K562 (cell line): ENCODE data around the gene ARF1. TPM values are rescaled to one million over a fixed set of nuclear protein-coding genes. Genes with fewer than 3 reads are reported as not detected.

Experiments
- ATAC-seq: fragments of 200-7000 bp; cut with Tn5 transposase; 3 replicates; pipeline ENCODE4 v1.9.1; 2020; ENCODE audit warnings: moderate library complexity
- BruUV-seq: library from RNA; stranded (reverse); fragments of 400-500 nt; replicated peaks from 2 replicates; lab custom pipeline; 2021; lab: Mats Ljungman, UMichigan
- CTCF ChIA-PET: fragments of 300-600 bp; formaldehyde crosslinking; extraction: SDS; loops from one replicate; lab custom pipeline; 2021; ENCODE audit warnings: low intra/inter-chr PET ratio; lab: Yijun Ruan, JAX
- POLR2A ChIA-PET: fragments of 300-600, 350-650 bp; sonication (Branson Sonifier 250); formaldehyde crosslinking; extraction: SDS; loops from one replicate; lab custom pipeline; 2021; ENCODE audit warnings: antibody characterized with exemption, inconsistent platforms; lab: Yijun Ruan, JAX
- DNase-seq, 4 experiments: peaks; one replicate each; pipeline versions ENCODE4 v3.0.0 to v3.0.0-alpha.2; 2011 to 2018; ENCODE audit warnings: low spot score in 3 of 4, mixed read lengths in 3 of 4; ENCODE audit errors: extremely low read depth in 1 of 4
- FAIRE-seq: peaks from 2 replicates; lab custom pipeline; 2011; peaks lifted over from hg19 to GRCh38; lab: Jason Lieb, UNC
- H2AFZ ChIP-seq: 2 replicates; pipeline ENCODE4 v1.6.0; 2011; ENCODE audit warnings: low read depth, low read length, control low read depth, inconsistent platforms
- H3K27ac ChIP-seq: fragments of 200-600 bp; 3 replicates; pipeline ENCODE4 v1.8.0; 2011; ENCODE audit warnings: low read depth, mild to moderate bottlenecking, control low read depth, inconsistent platforms, low read length, moderate library complexity, mixed read lengths; ENCODE audit errors: extremely low read depth
- H3K27me3 ChIP-seq, 2 experiments: fragments of 300-600 bp in 1 of 2; 2 replicates in 1 of 2; 3 replicates in 1 of 2; pipeline versions ENCODE4 v1.6.0 to v1.8.0; 2011; ENCODE audit warnings: inconsistent platforms in 2 of 2, low read length in 2 of 2, mild to moderate bottlenecking in 1 of 2, mixed read lengths in 1 of 2, moderate library complexity in 1 of 2; ENCODE audit not compliant: control insufficient read depth in 2 of 2, insufficient read depth in 2 of 2
- H3K36me3 ChIP-seq: fragments of 300-600 bp; 3 replicates; pipeline ENCODE4 v1.8.0; 2011; ENCODE audit warnings: mild to moderate bottlenecking, low read length, inconsistent platforms; ENCODE audit not compliant: control insufficient read depth, insufficient read depth
- H3K4me1 ChIP-seq, 2 experiments: fragments of 200-600 bp in 1 of 2; replicated peaks in 1 of 2; 2 replicates in 1 of 2; 3 replicates in 1 of 2; pipeline versions ENCODE4 v1.5.1 to v1.8.0; 2011; ENCODE audit warnings: inconsistent platforms in 2 of 2, low read length in 2 of 2, mild to moderate bottlenecking in 1 of 2, mixed read lengths in 1 of 2, moderate library complexity in 1 of 2; ENCODE audit not compliant: control insufficient read depth in 2 of 2, insufficient read depth in 2 of 2
- H3K4me2 ChIP-seq: 2 replicates; pipeline ENCODE4 v1.6.1; 2011; ENCODE audit warnings: low read length, control low read depth, inconsistent platforms, mixed read lengths; ENCODE audit not compliant: insufficient read depth
- H3K4me3 ChIP-seq: fragments of 200-600 bp; sonication (generic), shearing (Covaris generic); 2 replicates; pipeline ENCODE4 v1.5.1; 2016; ENCODE audit warnings: control low read depth, inconsistent platforms
- H3K79me2 ChIP-seq: fragments of 200-600 bp; 3 replicates; pipeline ENCODE4 v1.8.0; 2011; ENCODE audit warnings: low read length, inconsistent platforms; ENCODE audit not compliant: control insufficient read depth, insufficient read depth
- H3K9ac ChIP-seq, 2 experiments: 2 replicates each; pipeline versions ENCODE4 v1.6.0 to v1.6.1; 2011; ENCODE audit warnings: low read depth in 2 of 2, low read length in 2 of 2, control low read depth in 1 of 2, inconsistent platforms in 1 of 2, mild to moderate bottlenecking in 1 of 2, mixed read lengths in 1 of 2; ENCODE audit not compliant: insufficient read depth in 1 of 2
- H3K9me1 ChIP-seq: one replicate; pipeline ENCODE4 v1.6.0; 2011; ENCODE audit warnings: inconsistent platforms, mild to moderate bottlenecking, low read length, moderate library complexity; ENCODE audit not compliant: control insufficient read depth, insufficient read depth
- H3K9me3 ChIP-seq: replicated peaks from 2 replicates; pipeline ENCODE4 v1.5.1; 2011; ENCODE audit warnings: low read depth, low read length, inconsistent platforms; ENCODE audit not compliant: control insufficient read depth, insufficient read depth
- H4K20me1 ChIP-seq: replicated peaks from 2 replicates; pipeline ENCODE4 v1.6.1; 2011; ENCODE audit warnings: low read length, inconsistent platforms, mixed read lengths; ENCODE audit not compliant: control insufficient read depth, insufficient read depth
- CEBPB ChIP-seq: fragments of 450-650 bp; IDR thresholded peaks from 2 replicates; pipeline ENCODE4 v1.6.1; 2016; ENCODE audit warnings: missing genetic modification characterization, missing compliant biosample characterization
- CREB1 ChIP-seq, 2 experiments: sonication (generic) in 1 of 2; formaldehyde crosslinking in 1 of 2; IDR thresholded peaks; 2 replicates each; pipeline versions ENCODE4 v1.6.1 to v1.8.0; 2012 to 2022; ENCODE audit warnings: inconsistent platforms in 1 of 2, mild to moderate bottlenecking in 1 of 2, missing genetic modification reagents in 1 of 2, moderate library complexity in 1 of 2
- EHMT2 ChIP-seq: fragments of 450-650 bp; IDR thresholded peaks from 2 replicates; pipeline ENCODE4 v1.6.1; 2018; ENCODE audit warnings: antibody characterized with exemption
- ELF4 ChIP-seq: fragments of 450-650 bp; formaldehyde crosslinking; IDR thresholded peaks from 2 replicates; pipeline ENCODE4 v1.4.0; 2022; ENCODE audit warnings: missing genetic modification characterization
- SMAD2 ChIP-seq: fragments of 150-350 bp; IDR thresholded peaks from 2 replicates; pipeline ENCODE4 v1.6.1; 2014; ENCODE audit warnings: low read depth, mild to moderate bottlenecking, low read length
- ZNF444 ChIP-seq: fragments of 250-450 bp; sonication (Bioruptor Pico); IDR thresholded peaks from 2 replicates; pipeline ENCODE4 v1.4.0; 2020; ENCODE audit warnings: mild to moderate bottlenecking, moderate library complexity
- ZNF780A ChIP-seq: fragments of 250-450 bp; sonication (Bioruptor Pico); IDR thresholded peaks from 2 replicates; pipeline ENCODE4 v1.5.0; 2021; ENCODE audit warnings: mild to moderate bottlenecking
- WGBS: fragments of 100-300 bp; shearing (Covaris generic); methylation state at CpG from one replicate; pipeline ENCODE4 v1.1.6; 2016; ENCODE audit warnings: low coverage, mixed read lengths; ENCODE audit not compliant: insufficient coverage; ENCODE audit errors: missing lambda C conversion rate; 5-methylcytosine and 5-hydroxymethylcytosine counted together
- in situ Hi-C: fragments of 300-500 bp; cut with MboI; formaldehyde crosslinking; loops from 4 replicates; pipeline ENCODE4 v1.15.0; 2018; ENCODE audit warnings: inconsistent platforms, mixed read lengths
- intact Hi-C: fragments of 100-400 bp; cut with micrococcal nuclease; formaldehyde crosslinking; loops from 2 replicates; pipeline ENCODE4 v1.14.2; 2022
- polyA plus RNA-seq, 8 experiments: library from polyadenylated mRNA; depleted of rRNA in 4 of 8; stranded (reverse) in 5 of 8; unstranded in 3 of 8; fragments of >200 nt; fragmentation: Nextera tagmentation in 2 of 8; fragmentation: Illumina TruSeq in 1 of 8; extraction: Ambion mirVana in 2 of 8; extraction: Trizol in 1 of 8; gene quantifications; 2 replicates each; pipeline versions ENCODE4 v1.2.1 to v1.2.3, GENCODE V29; 2011 to 2014; ENCODE audit warnings: inconsistent platforms in 1 of 8, missing spikeins in 1 of 8
- total RNA-seq, 7 experiments: library from RNA; depleted of rRNA in 6 of 7; stranded (reverse); fragments of >200 nt in 6 of 7; fragmentation: Illumina TruSeq in 2 of 7; extraction: Trizol in 2 of 7; gene quantifications; 2 replicates each; pipeline versions ENCODE4 v1.2.1 to v1.2.3, GENCODE V29; 2011 to 2021; ENCODE audit warnings: low replicate concordance in 1 of 7
- TF ChIP-seq, protein P1 (sequence below), 2 experiments: IDR thresholded peaks in 1 of 2; conservative IDR thresholded peaks in 1 of 2; 2 replicates each; pipeline ENCODE4 v1.6.1; 2016; ENCODE audit warnings: low read depth in 2 of 2, mild to moderate bottlenecking in 1 of 2, missing compliant biosample characterization in 1 of 2, missing genetic modification characterization in 1 of 2, moderate library complexity in 1 of 2
- TF ChIP-seq, protein P2 (sequence below): fragments of 450-650 bp; formaldehyde crosslinking; conservative IDR thresholded peaks from 2 replicates; pipeline ENCODE4 v1.4.0; 2022; ENCODE audit warnings: mild to moderate bottlenecking, missing genetic modification characterization
- TF ChIP-seq, protein P3 (sequence below): fragments of 450-650 bp; IDR thresholded peaks from 2 replicates; pipeline ENCODE4 v1.6.1; 2016
- TF ChIP-seq, protein P4 (sequence below): fragments of 450-650 bp; formaldehyde crosslinking; IDR thresholded peaks from 2 replicates; pipeline ENCODE4 v1.4.0; 2022; ENCODE audit warnings: missing genetic modification characterization
- TF ChIP-seq, protein P5 (sequence below): fragments of 450-650 bp; formaldehyde crosslinking; IDR thresholded peaks from 2 replicates; pipeline ENCODE4 v1.4.0; 2022; ENCODE audit warnings: missing genetic modification characterization

ARF1 gene
- total and polyA plus RNA-seq, 9 of the 15 experiments (the other 6 are each of a cell fraction or from before 2014, with no cell fraction given), result 69.8 to 593 (median 325) TPM

DNA sequence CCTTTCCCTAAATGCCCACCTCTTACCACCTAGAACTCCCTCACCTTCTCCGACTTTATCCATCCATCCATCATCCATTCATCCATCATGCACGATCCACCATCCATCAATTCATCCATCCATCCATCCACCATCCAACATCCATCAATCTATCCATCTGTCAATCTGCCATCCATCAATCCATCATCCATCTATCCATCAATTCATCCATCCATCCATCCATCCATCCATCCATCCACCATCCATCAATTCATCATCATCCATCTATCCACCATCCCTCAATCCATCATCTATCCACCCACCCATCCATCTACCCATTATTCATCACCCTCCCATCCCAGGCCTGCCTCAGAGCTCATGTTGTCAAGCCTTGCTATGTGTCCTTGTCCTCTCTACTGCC lies 41.2 kb upstream of the ARF1 start:
- FAIRE-seq (no peak), ATAC-seq (no peak), DNase-seq (no peak)
- H3K27ac ChIP-seq, result no peak overlapping the region
- ChIA-PET CTCF (no interaction called here), POLR2A (interaction anchor here (0.6 kb wide), 1 partner anchor 159 kb away, joined by 3 read pairs; no protein-coding TSS in a partner anchor)
- no peak overlapping the region for H3K4me2 ChIP-seq
- no peak overlapping the region for H3K4me3 ChIP-seq
- no peak overlapping the region for H3K9ac ChIP-seq
- H3K27me3 ChIP-seq, result peaks cover 30 to 80% of the 10 kb centered on the region in 2 experiments
- no peaks in the 10 kb centered on the region for H3K79me2 ChIP-seq
- H3K36me3 ChIP-seq, result no peaks in the 10 kb centered on the region
- BruUV-seq, result no TSS peak
- WGBS, result 0% methylated on average over 2 of the region's 2 CpGs
- intact Hi-C loops, result no loop called here
- no peaks in the 10 kb centered on the region for H3K9me3 ChIP-seq
- H3K9me1 ChIP-seq, result peaks cover 4% of the 10 kb centered on the region
- in situ Hi-C loops, result no loop called here
- no peak overlapping the region for H2AFZ ChIP-seq
- H4K20me1 ChIP-seq, result peaks cover 11% of the 10 kb centered on the region
- peaks cover 0 to 18% of the 10 kb centered on the region in 2 experiments; a peak in 2 of 5 replicates for H3K4me1 ChIP-seq
- TF ChIP-seq ZNF780A (CRISPR knock-in tag), result no peak
- no peak for TF ChIP-seq ZNF444 (CRISPR knock-in tag)
- TF ChIP-seq, protein P1, sequence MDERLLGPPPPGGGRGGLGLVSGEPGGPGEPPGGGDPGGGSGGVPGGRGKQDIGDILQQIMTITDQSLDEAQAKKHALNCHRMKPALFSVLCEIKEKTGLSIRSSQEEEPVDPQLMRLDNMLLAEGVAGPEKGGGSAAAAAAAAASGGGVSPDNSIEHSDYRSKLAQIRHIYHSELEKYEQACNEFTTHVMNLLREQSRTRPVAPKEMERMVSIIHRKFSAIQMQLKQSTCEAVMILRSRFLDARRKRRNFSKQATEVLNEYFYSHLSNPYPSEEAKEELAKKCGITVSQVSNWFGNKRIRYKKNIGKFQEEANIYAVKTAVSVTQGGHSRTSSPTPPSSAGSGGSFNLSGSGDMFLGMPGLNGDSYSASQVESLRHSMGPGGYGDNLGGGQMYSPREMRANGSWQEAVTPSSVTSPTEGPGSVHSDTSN (CRISPR knock-in tag; IDR thresholded peaks at IDR 0.05; ENCODE audit: low read depth), result no peak
- TF ChIP-seq, protein P1 (tag; conservative IDR thresholded peaks at IDR 0.05; ENCODE audit: low read depth), result peak; percentile 88
- TF ChIP-seq, protein P2, sequence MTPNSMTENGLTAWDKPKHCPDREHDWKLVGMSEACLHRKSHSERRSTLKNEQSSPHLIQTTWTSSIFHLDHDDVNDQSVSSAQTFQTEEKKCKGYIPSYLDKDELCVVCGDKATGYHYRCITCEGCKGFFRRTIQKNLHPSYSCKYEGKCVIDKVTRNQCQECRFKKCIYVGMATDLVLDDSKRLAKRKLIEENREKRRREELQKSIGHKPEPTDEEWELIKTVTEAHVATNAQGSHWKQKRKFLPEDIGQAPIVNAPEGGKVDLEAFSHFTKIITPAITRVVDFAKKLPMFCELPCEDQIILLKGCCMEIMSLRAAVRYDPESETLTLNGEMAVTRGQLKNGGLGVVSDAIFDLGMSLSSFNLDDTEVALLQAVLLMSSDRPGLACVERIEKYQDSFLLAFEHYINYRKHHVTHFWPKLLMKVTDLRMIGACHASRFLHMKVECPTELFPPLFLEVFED (CRISPR knock-in tag), result 0 out of 2 replicates have a peak, but pooled peaks have one; percentile 45
- TF ChIP-seq, protein P3, sequence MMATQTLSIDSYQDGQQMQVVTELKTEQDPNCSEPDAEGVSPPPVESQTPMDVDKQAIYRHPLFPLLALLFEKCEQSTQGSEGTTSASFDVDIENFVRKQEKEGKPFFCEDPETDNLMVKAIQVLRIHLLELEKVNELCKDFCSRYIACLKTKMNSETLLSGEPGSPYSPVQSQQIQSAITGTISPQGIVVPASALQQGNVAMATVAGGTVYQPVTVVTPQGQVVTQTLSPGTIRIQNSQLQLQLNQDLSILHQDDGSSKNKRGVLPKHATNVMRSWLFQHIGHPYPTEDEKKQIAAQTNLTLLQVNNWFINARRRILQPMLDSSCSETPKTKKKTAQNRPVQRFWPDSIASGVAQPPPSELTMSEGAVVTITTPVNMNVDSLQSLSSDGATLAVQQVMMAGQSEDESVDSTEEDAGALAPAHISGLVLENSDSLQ, result peak; percentile 74
- TF ChIP-seq, protein P4, sequence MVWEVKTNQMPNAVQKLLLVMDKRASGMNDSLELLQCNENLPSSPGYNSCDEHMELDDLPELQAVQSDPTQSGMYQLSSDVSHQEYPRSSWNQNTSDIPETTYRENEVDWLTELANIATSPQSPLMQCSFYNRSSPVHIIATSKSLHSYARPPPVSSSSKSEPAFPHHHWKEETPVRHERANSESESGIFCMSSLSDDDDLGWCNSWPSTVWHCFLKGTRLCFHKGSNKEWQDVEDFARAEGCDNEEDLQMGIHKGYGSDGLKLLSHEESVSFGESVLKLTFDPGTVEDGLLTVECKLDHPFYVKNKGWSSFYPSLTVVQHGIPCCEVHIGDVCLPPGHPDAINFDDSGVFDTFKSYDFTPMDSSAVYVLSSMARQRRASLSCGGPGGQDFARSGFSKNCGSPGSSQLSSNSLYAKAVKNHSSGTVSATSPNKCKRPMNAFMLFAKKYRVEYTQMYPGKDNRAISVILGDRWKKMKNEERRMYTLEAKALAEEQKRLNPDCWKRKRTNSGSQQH, result peak; percentile 75
- TF ChIP-seq CREB1 (IDR thresholded peaks at IDR 0.05), result no peak
- TF ChIP-seq CREB1 (CRISPR knock-in tag; IDR thresholded peaks at IDR 0.05), result no peak
- TF ChIP-seq SMAD2, result no peak
- no peak for TF ChIP-seq CEBPB (tag)
- TF ChIP-seq ELF4, result peak; percentile 82; the same call in 1 of the 2 replicates
- TF ChIP-seq EHMT2, result peak; percentile 75
- TF ChIP-seq, protein P5, sequence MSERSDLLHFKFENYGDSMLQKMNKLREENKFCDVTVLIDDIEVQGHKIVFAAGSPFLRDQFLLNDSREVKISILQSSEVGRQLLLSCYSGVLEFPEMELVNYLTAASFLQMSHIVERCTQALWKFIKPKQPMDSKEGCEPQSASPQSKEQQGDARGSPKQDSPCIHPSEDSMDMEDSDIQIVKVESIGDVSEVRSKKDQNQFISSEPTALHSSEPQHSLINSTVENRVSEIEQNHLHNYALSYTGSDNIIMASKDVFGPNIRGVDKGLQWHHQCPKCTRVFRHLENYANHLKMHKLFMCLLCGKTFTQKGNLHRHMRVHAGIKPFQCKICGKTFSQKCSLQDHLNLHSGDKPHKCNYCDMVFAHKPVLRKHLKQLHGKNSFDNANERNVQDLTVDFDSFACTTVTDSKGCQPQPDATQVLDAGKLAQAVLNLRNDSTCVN (CRISPR knock-in tag), result 0 out of 2 replicates have a peak, but pooled peaks have one; percentile 56
